GM23248 (cell line): ENCODE measurements around the gene TMEM117.

ENCODE experiments used
- EZH2 ChIP-seq: fragments of 200-600 bp; sonication (generic); IDR thresholded peaks from 2 replicates; pipeline ENCODE4 v1.6.1; 2018; ENCODE audit warnings: antibody characterized with exemption, mild to moderate bottlenecking; ENCODE audit not compliant: insufficient read depth, poor library complexity, severe bottlenecking
- EZH2phosphoT487 ChIP-seq: fragments of 200-600 bp; sonication (generic); IDR thresholded peaks from 2 replicates; pipeline ENCODE4 v1.6.1; 2018; ENCODE audit warnings: antibody characterized with exemption, moderate library complexity, mild to moderate bottlenecking, low read depth; ENCODE audit not compliant: insufficient read depth

GRCh38 chr12:44174053-44174452 lies 338.2 kb downstream of the TMEM117 start:
- no peak for TF ChIP-seq EZH2
- TF ChIP-seq EZH2phosphoT487 = no peak
